Mesendoderm (in vitro differentiated cells): ENCODE results near the gene ESPN.

ENCODE experiments used
- DNase-seq: peaks from one replicate; pipeline ENCODE4 v3.0.0; 2013
- H2AK5ac ChIP-seq: 2 replicates; pipeline ENCODE4 v1.6.1; 2013; ENCODE audit warnings: low read length, inconsistent platforms
- H2BK120ac ChIP-seq: 2 replicates; pipeline ENCODE4 v1.6.1; 2013; ENCODE audit warnings: low read depth, mild to moderate bottlenecking, low read length, moderate library complexity, mixed read lengths
- H2BK15ac ChIP-seq: replicated peaks from 2 replicates; pipeline ENCODE4 v1.6.1; 2013; ENCODE audit warnings: low read depth, mild to moderate bottlenecking, moderate library complexity
- H2BK5ac ChIP-seq: 2 replicates; pipeline ENCODE4 v1.6.1; 2013; ENCODE audit warnings: low read length, inconsistent platforms
- H3K18ac ChIP-seq: 2 replicates; pipeline ENCODE4 v1.6.1; 2013; ENCODE audit warnings: mild to moderate bottlenecking, low read length, mixed read lengths
- H3K23ac ChIP-seq: one replicate; pipeline ENCODE4 v1.6.1; 2013; ENCODE audit warnings: low read length
- H3K27ac ChIP-seq: 2 replicates; pipeline ENCODE4 v1.5.1; 2013; ENCODE audit warnings: low read depth, mild to moderate bottlenecking, inconsistent platforms, low read length, moderate library complexity
- H3K27me3 ChIP-seq: 2 replicates; pipeline ENCODE4 v1.6.1; 2013; ENCODE audit warnings: low read length, control low read depth, mild to moderate bottlenecking, inconsistent platforms; ENCODE audit not compliant: insufficient read depth, poor library complexity
- H3K36me3 ChIP-seq: 2 replicates; pipeline ENCODE4 v1.6.1; 2013; ENCODE audit warnings: low read length, inconsistent platforms; ENCODE audit not compliant: control insufficient read depth, insufficient read depth
- H3K4ac ChIP-seq: one replicate; pipeline ENCODE4 v1.6.1; 2013; ENCODE audit warnings: low read depth, mild to moderate bottlenecking, low read length, moderate library complexity
- H3K4me1 ChIP-seq: 2 replicates; pipeline ENCODE4 v1.6.1; 2013; ENCODE audit warnings: low read depth, low read length, inconsistent platforms; ENCODE audit not compliant: control insufficient read depth
- H3K4me2 ChIP-seq: 2 replicates; pipeline ENCODE4 v1.6.1; 2013; ENCODE audit warnings: low read length
- H3K4me3 ChIP-seq: 2 replicates; pipeline ENCODE4 v1.5.1; 2013; ENCODE audit warnings: mild to moderate bottlenecking, low read length
- H3K56ac ChIP-seq: one replicate; pipeline ENCODE4 v1.6.1; 2013; ENCODE audit warnings: low read length
- H3K79me1 ChIP-seq: 2 replicates; pipeline ENCODE4 v1.6.1; 2013; ENCODE audit warnings: low read length, inconsistent platforms
- H3K79me2 ChIP-seq: 2 replicates; pipeline ENCODE4 v1.6.1; 2013; ENCODE audit warnings: mild to moderate bottlenecking, low read length; ENCODE audit not compliant: control insufficient read depth, insufficient read depth
- H3K9ac ChIP-seq: 2 replicates; pipeline ENCODE4 v1.6.1; 2013; ENCODE audit warnings: low read length, inconsistent platforms
- H4K5ac ChIP-seq: one replicate; pipeline ENCODE4 v1.6.1; 2013; ENCODE audit warnings: low read length
- H4K8ac ChIP-seq: one replicate; pipeline ENCODE4 v1.6.1; 2013; ENCODE audit warnings: low read depth, mild to moderate bottlenecking, control low read depth, low read length, moderate library complexity
- WGBS: extraction: QIAGEN DNeasy Blood & Tissue Kit; methylation state at CpG from one replicate; pipeline ENCODE4 v1.1.7; 2013; ENCODE audit warnings: low lambda C conversion rate, missing lambda C conversion rate; ENCODE audit not compliant: insufficient coverage; ENCODE audit errors: extremely low coverage; 5-methylcytosine and 5-hydroxymethylcytosine counted together

The ESPN gene

DNA sequence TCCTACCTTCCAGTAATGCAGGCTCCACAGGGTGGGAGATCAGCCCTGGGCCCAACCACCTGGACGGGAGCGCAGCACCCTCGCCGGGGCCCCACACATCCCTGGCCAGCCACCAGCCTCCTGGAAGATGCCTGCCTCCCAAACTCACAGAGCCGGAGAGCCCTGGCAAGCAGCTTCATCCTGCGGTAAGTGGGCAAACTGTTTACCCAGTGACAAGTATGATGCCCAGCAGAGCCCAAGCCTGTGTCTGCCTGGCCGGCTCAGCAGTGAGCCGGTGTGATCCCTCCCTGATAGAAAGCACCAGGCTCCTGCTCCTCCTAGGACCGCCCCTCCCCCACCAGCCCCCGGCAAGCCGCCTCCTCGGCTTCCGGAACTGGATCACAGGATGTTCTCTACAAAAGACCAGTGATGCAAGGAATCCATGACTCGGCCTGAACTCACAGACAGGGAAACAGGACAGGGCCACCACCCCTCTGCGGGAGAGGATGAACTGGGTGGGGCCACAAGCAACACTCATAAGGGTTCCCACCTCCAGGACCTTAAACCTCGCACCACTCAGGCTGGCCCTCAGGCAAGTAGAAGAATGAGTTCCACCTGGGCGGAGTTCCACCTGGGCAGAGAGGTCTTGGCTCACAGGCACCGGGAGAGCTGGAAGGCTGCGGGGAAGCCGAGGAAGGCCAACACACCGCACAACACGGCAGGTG lies 38.9 kb upstream of the ESPN start:
- H4K5ac ChIP-seq, result no peak overlapping the region
- peak overlapping the region; percentile 13 for H2AK5ac ChIP-seq
- peaks cover 41% of the 10 kb centered on the region for H3K79me2 ChIP-seq
- no peak overlapping the region for H3K4me3 ChIP-seq
- peak overlapping the region; percentile 71 for H3K27ac ChIP-seq
- H3K56ac ChIP-seq, result peak overlapping the region; percentile 77
- H3K79me1 ChIP-seq, result peaks cover 18% of the 10 kb centered on the region
- H2BK15ac ChIP-seq, result no peak overlapping the region
- no peak overlapping the region for H2BK120ac ChIP-seq
- H4K8ac ChIP-seq, result no peak overlapping the region
- H2BK5ac ChIP-seq, result peak overlapping the region; percentile 39
- H3K18ac ChIP-seq, result peak overlapping the region; percentile 55
- H3K9ac ChIP-seq, result peak overlapping the region; percentile 65
- H3K27me3 ChIP-seq, result no peaks in the 10 kb centered on the region
- peaks cover 10% of the 10 kb centered on the region for H3K4me1 ChIP-seq
- no peaks in the 10 kb centered on the region for H3K36me3 ChIP-seq
- WGBS, result no CpG with 5 or more reads among the region's 22 CpGs
- DNase-seq, result peak; percentile 96
- peak overlapping the region; percentile 28 for H3K4ac ChIP-seq
- H3K4me2 ChIP-seq, result peak overlapping the region; percentile 7
- H3K23ac ChIP-seq, result peak overlapping the region; percentile 73

DNA sequence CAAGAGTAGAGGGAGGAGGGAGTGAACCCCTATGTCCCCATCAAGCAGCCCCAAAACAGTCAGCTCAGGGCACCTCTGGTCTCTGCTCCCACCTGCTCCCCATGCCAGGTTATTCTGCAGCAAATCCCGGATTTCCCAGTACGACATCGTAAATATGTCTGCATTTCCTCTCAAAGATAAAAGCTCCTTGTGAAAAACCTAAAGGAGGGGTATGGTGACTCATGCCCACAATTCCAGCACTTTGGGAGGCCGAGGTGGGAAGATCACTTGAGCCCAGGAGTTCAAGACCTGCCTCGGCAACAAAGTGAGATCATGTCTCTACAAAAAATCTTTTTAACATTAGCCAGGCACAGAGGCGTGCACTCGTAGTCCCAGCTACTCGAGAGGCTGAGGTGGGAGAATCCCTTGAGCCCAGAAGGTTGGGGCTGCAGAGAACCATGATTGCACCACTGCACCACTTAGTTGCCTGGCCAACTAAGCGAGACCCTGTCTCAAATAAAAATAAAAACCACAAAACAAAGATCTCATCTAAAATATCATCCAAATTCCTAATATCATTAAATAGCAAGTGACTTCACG lies 38.1 kb upstream of the ESPN start:
- no peak overlapping the region for H4K5ac ChIP-seq
- peak overlapping the region; percentile 71 for H3K27ac ChIP-seq

DNA sequence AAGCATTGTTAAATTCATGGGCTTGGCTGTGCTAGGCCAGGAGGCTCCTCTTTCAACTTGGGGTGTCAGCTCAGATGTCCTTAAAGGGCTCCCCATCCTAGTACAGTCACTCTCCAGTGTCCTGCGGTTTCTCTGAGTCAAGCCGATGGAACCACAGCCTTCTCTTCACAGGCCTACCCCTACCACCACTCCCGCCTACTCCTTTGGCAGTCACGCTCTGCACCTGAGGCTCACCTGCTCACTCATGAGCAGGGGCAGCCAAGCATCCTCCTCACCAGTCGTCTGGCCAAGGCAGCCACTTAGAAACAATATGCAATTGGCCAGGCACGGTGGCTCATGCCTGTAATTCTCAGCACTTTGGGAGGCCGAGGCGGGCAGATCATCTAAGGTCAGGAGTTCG lies 34.6 kb upstream of the ESPN start:
- Histone ChIP-seq H2BK15ac (no peak overlapping the region), H3K4me3 (no peak overlapping the region), H4K5ac (no peak overlapping the region), H2BK120ac (no peak overlapping the region), H3K4ac (no peak overlapping the region), H2BK5ac (no peak overlapping the region), H3K27me3 (no peaks in the 10 kb centered on the region), H3K56ac (no peak overlapping the region), H3K36me3 (no peaks in the 10 kb centered on the region), H3K4me2 (no peak overlapping the region), H3K79me2 (peaks cover 35% of the 10 kb centered on the region), H2AK5ac (no peak overlapping the region), H3K9ac (no peak overlapping the region), H3K79me1 (peaks cover 23% of the 10 kb centered on the region), H3K23ac (no peak overlapping the region), H3K18ac (no peak overlapping the region), H4K8ac (no peak overlapping the region), H3K27ac (no peak overlapping the region), H3K4me1 (peaks cover 17% of the 10 kb centered on the region)
- no peak for DNase-seq
- no CpG with 5 or more reads among the region's 9 CpGs for WGBS

More for the DNA sequence above, 38.1 kb upstream of the ESPN start:
- Histone ChIP-seq H3K9ac (no peak overlapping the region), H3K4me2 (no peak overlapping the region), H2BK5ac (no peak overlapping the region), H3K18ac (peak overlapping the region; percentile 55), H3K4me3 (no peak overlapping the region), H3K27me3 (no peaks in the 10 kb centered on the region), H3K79me1 (peaks cover 18% of the 10 kb centered on the region), H3K4me1 (peaks cover 10% of the 10 kb centered on the region), H2AK5ac (no peak overlapping the region), H3K79me2 (peaks cover 40% of the 10 kb centered on the region), H3K4ac (peak overlapping the region; percentile 28), H3K56ac (no peak overlapping the region), H2BK15ac (no peak overlapping the region), H3K23ac (no peak overlapping the region), H4K8ac (no peak overlapping the region), H3K36me3 (no peaks in the 10 kb centered on the region), H2BK120ac (no peak overlapping the region)
- 100% methylated on average over 1 of the region's 10 CpGs for WGBS
- DNase-seq, result peak; percentile 71

DNA sequence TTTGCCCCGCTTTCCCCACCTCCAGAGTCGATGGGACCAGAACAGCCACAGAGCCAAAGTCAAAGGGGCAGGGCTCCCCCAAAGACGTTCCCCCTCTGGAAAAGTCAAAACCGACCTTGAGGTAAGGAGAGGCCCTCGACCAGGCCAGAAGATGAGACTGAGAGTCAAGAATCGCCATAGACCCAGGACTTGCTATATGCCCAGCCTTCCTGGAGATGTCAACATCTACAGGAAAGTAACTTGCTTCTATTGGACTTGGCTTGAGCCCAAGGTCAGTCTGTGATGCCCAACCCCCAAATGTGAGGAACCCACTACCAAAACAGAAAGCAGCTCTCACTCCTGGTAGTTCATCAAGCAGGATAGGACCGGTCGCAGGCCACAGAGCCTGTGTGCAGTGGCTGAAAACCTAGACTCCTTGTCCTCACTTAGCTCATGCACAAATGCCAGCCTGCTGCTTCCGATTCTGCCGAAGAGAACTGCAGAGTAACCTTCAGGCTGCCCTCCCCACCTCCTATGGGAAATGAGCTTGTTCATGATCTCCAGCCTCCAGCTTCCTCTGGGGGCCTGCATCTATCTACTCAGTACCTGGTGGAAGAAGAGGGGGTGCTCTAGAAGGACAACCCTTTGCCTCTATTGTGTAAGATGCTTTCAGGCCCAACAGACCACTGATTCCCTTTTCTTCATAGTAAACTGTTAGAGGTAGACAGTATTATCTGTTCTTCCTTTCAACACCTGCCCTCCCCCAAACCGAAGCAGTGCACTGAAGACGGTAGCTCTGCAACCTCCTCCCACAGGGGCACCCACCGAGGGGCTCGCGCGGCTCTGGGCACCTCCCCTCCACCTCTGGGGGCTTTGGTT lies 32.4 kb upstream of the ESPN start:
- H3K27ac ChIP-seq, result no peak overlapping the region
- H3K27me3 ChIP-seq, result no peaks in the 10 kb centered on the region
- no peak overlapping the region for H2AK5ac ChIP-seq
- peaks cover 16% of the 10 kb centered on the region for H3K79me1 ChIP-seq
- H3K36me3 ChIP-seq, result no peaks in the 10 kb centered on the region
- peak overlapping the region; percentile 82 for H3K4me2 ChIP-seq
- H3K4ac ChIP-seq, result peak overlapping the region; percentile 56
- H4K5ac ChIP-seq, result no peak overlapping the region
- WGBS, result no CpG with 5 or more reads among the region's 16 CpGs
- peak overlapping the region; percentile 30 for H3K4me3 ChIP-seq
- peak overlapping the region; percentile 56 for H3K9ac ChIP-seq
- peak overlapping the region; percentile 91 for H4K8ac ChIP-seq
- H3K23ac ChIP-seq, result no peak overlapping the region
- H3K4me1 ChIP-seq, result peaks cover 7% of the 10 kb centered on the region
- H3K79me2 ChIP-seq, result peaks cover 25% of the 10 kb centered on the region
- H3K56ac ChIP-seq, result peak overlapping the region; percentile 78
- H2BK5ac ChIP-seq, result no peak overlapping the region
- H2BK15ac ChIP-seq, result no peak overlapping the region
- H2BK120ac ChIP-seq, result no peak overlapping the region
- DNase-seq, result peak; percentile 29
- H3K18ac ChIP-seq, result peak overlapping the region; percentile 69

DNA sequence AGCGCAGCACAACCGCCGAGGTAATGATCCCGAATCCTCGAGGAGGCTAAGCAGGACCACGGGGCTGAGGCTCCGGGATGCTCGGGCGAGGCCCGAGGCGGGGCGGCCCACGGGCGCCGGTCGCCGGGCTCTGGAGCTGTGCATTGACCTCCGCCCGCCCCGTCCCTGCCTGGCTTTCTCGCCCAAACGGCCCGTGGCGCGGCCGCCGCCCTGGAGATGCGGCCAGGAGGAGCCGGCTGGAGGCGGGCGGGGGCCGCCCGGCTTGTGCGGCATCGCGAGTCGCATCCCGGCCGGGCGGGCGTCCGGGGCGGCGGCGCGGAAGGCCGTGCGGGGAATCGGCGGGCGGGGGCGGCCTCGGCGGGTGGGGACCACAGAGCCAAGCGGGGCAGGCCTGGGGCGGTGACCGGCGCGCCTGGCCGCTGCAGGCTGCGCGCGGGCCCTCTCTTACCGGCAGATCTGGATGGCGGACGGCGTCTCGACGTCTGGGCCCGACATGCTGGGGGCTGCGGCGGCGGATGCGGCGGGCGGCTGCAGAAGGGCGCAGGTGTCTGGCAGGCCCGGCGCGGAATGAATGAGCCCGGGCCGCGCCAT lies 31.7 kb upstream of the ESPN start:
- Histone ChIP-seq H3K4me3 (peak overlapping the region; percentile 38), H3K4me1 (peaks cover 7% of the 10 kb centered on the region), H3K56ac (peak overlapping the region; percentile 78), H3K27me3 (no peaks in the 10 kb centered on the region), H2AK5ac (no peak overlapping the region), H3K36me3 (no peaks in the 10 kb centered on the region), H3K23ac (no peak overlapping the region), H3K4me2 (peak overlapping the region; percentile 82), H4K5ac (no peak overlapping the region), H3K18ac (peak overlapping the region; percentile 69), H3K4ac (peak overlapping the region; percentile 56), H3K79me1 (peaks cover 12% of the 10 kb centered on the region), H4K8ac (no peak overlapping the region), H2BK120ac (no peak overlapping the region), H3K79me2 (peaks cover 21% of the 10 kb centered on the region), H2BK15ac (no peak overlapping the region), H3K9ac (peak overlapping the region; percentile 56), H3K27ac (no peak overlapping the region), H2BK5ac (no peak overlapping the region)
- no CpG with 5 or more reads among the region's 83 CpGs for WGBS
- DNase-seq, result no peak
